Measurements from ENCODE around the gene MEG3.

DNA sequence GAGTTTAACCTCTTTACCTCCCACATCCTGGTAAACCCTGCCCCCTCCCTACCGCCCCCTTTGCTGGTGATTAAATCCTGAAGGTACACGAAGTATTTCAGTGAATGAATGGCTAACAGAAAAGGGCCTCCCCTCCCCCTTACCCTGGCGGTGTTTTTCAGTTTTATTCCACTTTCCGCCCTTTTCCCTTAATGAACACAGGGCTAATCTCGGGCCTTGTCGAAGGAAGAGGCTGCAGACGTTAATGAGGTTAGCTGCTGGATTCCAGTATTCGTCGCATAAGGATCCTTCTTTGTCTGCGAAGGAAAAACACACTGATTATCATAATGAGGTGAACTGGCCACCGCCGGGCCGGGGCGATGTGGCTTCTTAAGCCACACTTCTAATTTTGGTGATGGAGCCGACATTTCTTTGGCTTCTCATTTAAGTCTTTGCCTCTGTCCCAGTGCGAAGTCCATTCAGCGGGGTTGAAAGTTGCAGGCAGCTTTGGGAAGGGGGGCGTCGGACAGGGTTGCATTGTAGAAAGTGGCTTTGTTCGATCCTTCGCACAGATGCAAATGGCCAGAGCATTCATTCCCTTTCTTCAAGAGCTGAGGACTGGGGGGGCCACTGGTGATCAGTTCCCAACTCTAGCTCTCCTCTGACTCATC lies 6.5 kb downstream of the MEG3 start:
- TF ChIP-seq, protein P1, sequence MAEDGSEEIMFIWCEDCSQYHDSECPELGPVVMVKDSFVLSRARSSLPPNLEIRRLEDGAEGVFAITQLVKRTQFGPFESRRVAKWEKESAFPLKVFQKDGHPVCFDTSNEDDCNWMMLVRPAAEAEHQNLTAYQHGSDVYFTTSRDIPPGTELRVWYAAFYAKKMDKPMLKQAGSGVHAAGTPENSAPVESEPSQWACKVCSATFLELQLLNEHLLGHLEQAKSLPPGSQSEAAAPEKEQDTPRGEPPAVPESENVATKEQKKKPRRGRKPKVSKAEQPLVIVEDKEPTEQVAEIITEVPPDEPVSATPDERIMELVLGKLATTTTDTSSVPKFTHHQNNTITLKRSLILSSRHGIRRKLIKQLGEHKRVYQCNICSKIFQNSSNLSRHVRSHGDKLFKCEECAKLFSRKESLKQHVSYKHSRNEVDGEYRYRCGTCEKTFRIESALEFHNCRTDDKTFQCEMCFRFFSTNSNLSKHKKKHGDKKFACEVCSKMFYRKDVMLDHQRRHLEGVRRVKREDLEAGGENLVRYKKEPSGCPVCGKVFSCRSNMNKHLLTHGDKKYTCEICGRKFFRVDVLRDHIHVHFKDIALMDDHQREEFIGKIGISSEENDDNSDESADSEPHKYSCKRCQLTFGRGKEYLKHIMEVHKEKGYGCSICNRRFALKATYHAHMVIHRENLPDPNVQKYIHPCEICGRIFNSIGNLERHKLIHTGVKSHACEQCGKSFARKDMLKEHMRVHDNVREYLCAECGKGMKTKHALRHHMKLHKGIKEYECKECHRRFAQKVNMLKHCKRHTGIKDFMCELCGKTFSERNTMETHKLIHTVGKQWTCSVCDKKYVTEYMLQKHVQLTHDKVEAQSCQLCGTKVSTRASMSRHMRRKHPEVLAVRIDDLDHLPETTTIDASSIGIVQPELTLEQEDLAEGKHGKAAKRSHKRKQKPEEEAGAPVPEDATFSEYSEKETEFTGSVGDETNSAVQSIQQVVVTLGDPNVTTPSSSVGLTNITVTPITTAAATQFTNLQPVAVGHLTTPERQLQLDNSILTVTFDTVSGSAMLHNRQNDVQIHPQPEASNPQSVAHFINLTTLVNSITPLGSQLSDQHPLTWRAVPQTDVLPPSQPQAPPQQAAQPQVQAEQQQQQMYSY (CRISPR knock-in tag; IDR thresholded peaks at IDR 0.05), result no peak
- TF ChIP-seq, protein P2, sequence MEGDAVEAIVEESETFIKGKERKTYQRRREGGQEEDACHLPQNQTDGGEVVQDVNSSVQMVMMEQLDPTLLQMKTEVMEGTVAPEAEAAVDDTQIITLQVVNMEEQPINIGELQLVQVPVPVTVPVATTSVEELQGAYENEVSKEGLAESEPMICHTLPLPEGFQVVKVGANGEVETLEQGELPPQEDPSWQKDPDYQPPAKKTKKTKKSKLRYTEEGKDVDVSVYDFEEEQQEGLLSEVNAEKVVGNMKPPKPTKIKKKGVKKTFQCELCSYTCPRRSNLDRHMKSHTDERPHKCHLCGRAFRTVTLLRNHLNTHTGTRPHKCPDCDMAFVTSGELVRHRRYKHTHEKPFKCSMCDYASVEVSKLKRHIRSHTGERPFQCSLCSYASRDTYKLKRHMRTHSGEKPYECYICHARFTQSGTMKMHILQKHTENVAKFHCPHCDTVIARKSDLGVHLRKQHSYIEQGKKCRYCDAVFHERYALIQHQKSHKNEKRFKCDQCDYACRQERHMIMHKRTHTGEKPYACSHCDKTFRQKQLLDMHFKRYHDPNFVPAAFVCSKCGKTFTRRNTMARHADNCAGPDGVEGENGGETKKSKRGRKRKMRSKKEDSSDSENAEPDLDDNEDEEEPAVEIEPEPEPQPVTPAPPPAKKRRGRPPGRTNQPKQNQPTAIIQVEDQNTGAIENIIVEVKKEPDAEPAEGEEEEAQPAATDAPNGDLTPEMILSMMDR (IDR thresholded peaks at IDR 0.05), result no peak
- TF ChIP-seq, protein P3, sequence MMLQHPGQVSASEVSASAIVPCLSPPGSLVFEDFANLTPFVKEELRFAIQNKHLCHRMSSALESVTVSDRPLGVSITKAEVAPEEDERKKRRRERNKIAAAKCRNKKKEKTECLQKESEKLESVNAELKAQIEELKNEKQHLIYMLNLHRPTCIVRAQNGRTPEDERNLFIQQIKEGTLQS (CRISPR knock-in tag; conservative IDR thresholded peaks at IDR 0.05), result no peak
- TF ChIP-seq, protein P4, sequence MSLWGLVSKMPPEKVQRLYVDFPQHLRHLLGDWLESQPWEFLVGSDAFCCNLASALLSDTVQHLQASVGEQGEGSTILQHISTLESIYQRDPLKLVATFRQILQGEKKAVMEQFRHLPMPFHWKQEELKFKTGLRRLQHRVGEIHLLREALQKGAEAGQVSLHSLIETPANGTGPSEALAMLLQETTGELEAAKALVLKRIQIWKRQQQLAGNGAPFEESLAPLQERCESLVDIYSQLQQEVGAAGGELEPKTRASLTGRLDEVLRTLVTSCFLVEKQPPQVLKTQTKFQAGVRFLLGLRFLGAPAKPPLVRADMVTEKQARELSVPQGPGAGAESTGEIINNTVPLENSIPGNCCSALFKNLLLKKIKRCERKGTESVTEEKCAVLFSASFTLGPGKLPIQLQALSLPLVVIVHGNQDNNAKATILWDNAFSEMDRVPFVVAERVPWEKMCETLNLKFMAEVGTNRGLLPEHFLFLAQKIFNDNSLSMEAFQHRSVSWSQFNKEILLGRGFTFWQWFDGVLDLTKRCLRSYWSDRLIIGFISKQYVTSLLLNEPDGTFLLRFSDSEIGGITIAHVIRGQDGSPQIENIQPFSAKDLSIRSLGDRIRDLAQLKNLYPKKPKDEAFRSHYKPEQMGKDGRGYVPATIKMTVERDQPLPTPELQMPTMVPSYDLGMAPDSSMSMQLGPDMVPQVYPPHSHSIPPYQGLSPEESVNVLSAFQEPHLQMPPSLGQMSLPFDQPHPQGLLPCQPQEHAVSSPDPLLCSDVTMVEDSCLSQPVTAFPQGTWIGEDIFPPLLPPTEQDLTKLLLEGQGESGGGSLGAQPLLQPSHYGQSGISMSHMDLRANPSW (CRISPR knock-in tag; conservative IDR thresholded peaks at IDR 0.05; ENCODE audit: low read depth), result no peak
- no peak for TF ChIP-seq CREB1 (CRISPR knock-in tag; IDR thresholded peaks at IDR 0.05)
